Activated naive CD4-positive, alpha-beta T cell treated with anti-CD3 and anti-CD28 coated beads, Interleukin-2, amount 50 U/mL, for 16 hours (primary cell): Measurements from ENCODE around the gene RSPO4.

ENCODE experiments used
- DNase-seq: peaks from one replicate; pipeline ENCODE4 v3.0.0-alpha.2; 2020

RSPO4 gene

GRCh38 chr20:967796-968742 is 34.0 kb downstream of the RSPO4 start:
- DNase-seq: no peak

GRCh38 chr20:965956-966355 is 36.2 kb downstream of the RSPO4 start:
- no peak for DNase-seq

- no peak for DNase-seq
Measured at GRCh38 chr20:963795-964194, 38.3 kb downstream of the RSPO4 start.

- DNase-seq: no peak
Measured at GRCh38 chr20:962683-963082, 39.4 kb downstream of the RSPO4 start.

- no peak for DNase-seq
Measured at GRCh38 chr20:962223-962622, 39.9 kb downstream of the RSPO4 start.

GRCh38 chr20:961768-962167 is 40.3 kb downstream of the RSPO4 start:
- no peak for DNase-seq

- DNase-seq: no peak
Measured at GRCh38 chr20:959996-960615, 42.0 kb downstream of the RSPO4 start.

GRCh38 chr20:958936-959815 is 42.9 kb downstream of the RSPO4 start:
- DNase-seq: no peak

GRCh38 chr20:957544-957943 is 44.6 kb downstream of the RSPO4 start:
- no peak for DNase-seq

- DNase-seq: peak; percentile 76
Measured at GRCh38 chr20:956330-956951, 45.7 kb downstream of the RSPO4 start.

GRCh38 chr20:955656-956055 is 46.5 kb downstream of the RSPO4 start:
- no peak for DNase-seq

- no peak for DNase-seq
Measured at GRCh38 chr20:955111-955510, 47.0 kb downstream of the RSPO4 start.

- DNase-seq: no peak
Measured at GRCh38 chr20:953742-954141, 48.4 kb downstream of the RSPO4 start.

- no peak for DNase-seq
Measured at GRCh38 chr20:952196-952795, 49.8 kb downstream of the RSPO4 start.

- DNase-seq: no peak
Measured at GRCh38 chr20:951384-952169, 50.5 kb downstream of the RSPO4 start.

- no peak for DNase-seq
Measured at GRCh38 chr20:949717-950116, 52.4 kb downstream of the RSPO4 start.

GRCh38 chr20:946826-947225 is 55.3 kb downstream of the RSPO4 start:
- no peak for DNase-seq

GRCh38 chr20:945841-946240 is 56.3 kb downstream of the RSPO4 start:
- no peak for DNase-seq

GRCh38 chr20:944774-945410 is 57.2 kb downstream of the RSPO4 start:
- DNase-seq: no peak

- no peak for DNase-seq
Measured at GRCh38 chr20:944148-944547, 58.0 kb downstream of the RSPO4 start.

- DNase-seq: no peak
Measured at GRCh38 chr20:942611-943010, 59.5 kb downstream of the RSPO4 start.
